Kidney (tissue), 14 donors: ENCODE results near the gene PPFIBP1. TPM values are rescaled to one million over a fixed set of nuclear protein-coding genes. Genes with fewer than 3 reads are reported as not detected.
"Not testable (repeated sequence)": the region's sequence is repeated elsewhere in the genome, so short reads cannot be mapped to it uniquely, and the experiment has no call there.

Source experiments
- DNase-seq, 5 donors: peaks; one replicate each; pipeline ENCODE4 v3.0.0-alpha.2; 2013 to 2020
- FAIRE-seq: peaks from 2 replicates; lab custom pipeline; 2012; peaks lifted over from hg19 to GRCh38; lab: Jason Lieb, UNC
- H3K27ac ChIP-seq, 2 donors: one replicate each; pipeline ENCODE4 v1.7.0; 2013; ENCODE audit warnings: low read depth in 2 of 2, low read length in 2 of 2, inconsistent platforms in 1 of 2
- H3K27me3 ChIP-seq: one replicate; pipeline ENCODE4 v1.7.1; 2013; ENCODE audit warnings: low read length, inconsistent platforms; ENCODE audit not compliant: control insufficient read depth, insufficient read depth
- H3K36me3 ChIP-seq, 3 donors: one replicate each; pipeline versions ENCODE4 v1.7.0 to v1.7.1; 2013; ENCODE audit warnings: low read length in 3 of 3, control low read depth in 1 of 3, inconsistent platforms in 1 of 3; ENCODE audit not compliant: insufficient read depth in 3 of 3, control insufficient read depth in 2 of 3
- H3K4me1 ChIP-seq, 3 donors: one replicate each; pipeline versions ENCODE4 v1.7.0 to v1.7.1; 2013; ENCODE audit warnings: low read length in 3 of 3, inconsistent platforms in 1 of 3, low read depth in 1 of 3; ENCODE audit not compliant: control insufficient read depth in 2 of 3, insufficient read depth in 2 of 3
- H3K4me3 ChIP-seq, 3 donors: one replicate each; pipeline versions ENCODE4 v1.7.0 to v1.8.1; 2013; ENCODE audit warnings: low read length in 3 of 3, control low read depth in 1 of 3, inconsistent platforms in 1 of 3
- H3K9ac ChIP-seq, 3 donors: one replicate each; pipeline versions ENCODE4 v1.7.0 to v1.7.1; 2013; ENCODE audit warnings: low read length in 3 of 3, control low read depth in 1 of 3, inconsistent platforms in 1 of 3
- H3K9me3 ChIP-seq, 3 donors: one replicate each; pipeline versions ENCODE4 v1.7.0 to v1.7.1; 2013; ENCODE audit warnings: low read length in 3 of 3, control low read depth in 1 of 3, inconsistent platforms in 1 of 3; ENCODE audit not compliant: control insufficient read depth in 2 of 3, insufficient read depth in 1 of 3
- CTCF ChIP-seq: IDR thresholded peaks from 3 replicates; pipeline ENCODE4 v1.5.1; 2012; ENCODE audit warnings: mild to moderate bottlenecking, moderate library complexity, borderline replicate concordance; ENCODE audit not compliant: insufficient read depth; ENCODE audit errors: extremely low read depth
- intact Hi-C: fragments of 100-400 bp; cut with DNase I; formaldehyde crosslinking; loops from one replicate; pipeline ENCODE4 v1.11.1; 2022
- polyA plus RNA-seq: library from polyadenylated mRNA; stranded (reverse); fragments of 350-450 nt; fragmentation: Illumina TruSeq; extraction: RNeasy Lipid Tissue Mini Kit (QIAGEN cat#74804); gene quantifications from one replicate; pipeline ENCODE4 v1.2.3, GENCODE V29; 2014; ENCODE audit warnings: low read depth, low replicate concordance; ENCODE audit not compliant: insufficient read depth
- total RNA-seq: library from RNA; stranded (reverse); fragmentation: NEBNext Ultra II Directional; extraction: Animal tissue kit (Norgen Biotek cat#: 25700); gene quantifications from one replicate; pipeline ENCODE4 v1.2.1, GENCODE V29; 2021
- donor health status: control.
- donor health status: control.
- donor health status: control.
- donor health status: control.
- donor health status: control.
- donor health status: DM: yes; HTN: yes; CAD: no.
- donor health status: Normal renal cell carcinoma (clear cell type).

PPFIBP1 gene
- total and polyA plus RNA-seq, 2 donors from 2014 or later, result 12.7 to 175 TPM

- no peak overlapping the region for H3K4me3 ChIP-seq
- H3K27ac ChIP-seq, result no peak overlapping the region
- no peaks in the 10 kb centered on the region for H3K9me3 ChIP-seq
- peak; percentile 92 for TF ChIP-seq CTCF
- no peaks in the 10 kb centered on the region for H3K27me3 ChIP-seq
- intact Hi-C loops, result loop anchor here (10.0 kb wide), 1 partner anchor 227 kb away; no protein-coding TSS in a partner anchor
- peak; percentile 93 for FAIRE-seq
- no peak overlapping the region for H3K9ac ChIP-seq
- H3K36me3 ChIP-seq, result peaks cover 0 to 14% (median 4%) of the 10 kb centered on the region in 3 donors
- no peaks in the 10 kb centered on the region for H3K4me1 ChIP-seq
- DNase-seq, result peak in 4 of 5 donors; percentile 47 to 94 (median 76)
These were observed 128.3 kb downstream of the PPFIBP1 start for GRCh38 chr12:27652174-27652763.

- Histone ChIP-seq H3K4me1 (no peaks in the 10 kb centered on the region), H3K4me3 (no peak overlapping the region), H3K36me3 (peaks cover 0 to 15% (median 3%) of the 10 kb centered on the region in 3 donors), H3K9me3 (no peaks in the 10 kb centered on the region), H3K9ac (no peak overlapping the region), H3K27ac (no peak overlapping the region), H3K27me3 (no peaks in the 10 kb centered on the region)
- TF ChIP-seq CTCF, result no peak
- intact Hi-C loops, result loop anchor here (10.0 kb wide), 1 partner anchor 229 kb away; no protein-coding TSS in a partner anchor
- no peak for FAIRE-seq
- no peak for DNase-seq
These were observed 129.7 kb downstream of the PPFIBP1 start for GRCh38 chr12:27653661-27654060.

GRCh38 chr12:27655476-27655875 lies 131.5 kb downstream of the PPFIBP1 start:
- peaks cover 0 to 22% (median 3%) of the 10 kb centered on the region in 3 donors for H3K36me3 ChIP-seq
- not testable (repeated sequence) for H3K9me3 ChIP-seq, H3K4me1 ChIP-seq, H3K27me3 ChIP-seq, H3K9ac ChIP-seq, FAIRE-seq, DNase-seq, H3K4me3 ChIP-seq, H3K27ac ChIP-seq
- intact Hi-C loops, result loop anchor here (10.0 kb wide), 1 partner anchor 231 kb away; no protein-coding TSS in a partner anchor

- FAIRE-seq (no peak), DNase-seq (no peak)
- Histone ChIP-seq H3K4me3 (no peak overlapping the region), H3K27ac (no peak overlapping the region), H3K27me3 (no peaks in the 10 kb centered on the region), H3K9me3 (no peaks in the 10 kb centered on the region), H3K36me3 (peaks cover 0 to 33% (median 8%) of the 10 kb centered on the region in 3 donors), H3K4me1 (no peaks in the 10 kb centered on the region), H3K9ac (no peak overlapping the region)
- intact Hi-C loops, result loop anchor here (10.0 kb wide), 1 partner anchor 232 kb away; no protein-coding TSS in a partner anchor
- TF ChIP-seq CTCF, result no peak
These were observed 133.3 kb downstream of the PPFIBP1 start for GRCh38 chr12:27657296-27657695.
